Right renal cortex interstitium (tissue), 3 donors: Measurements from ENCODE around the gene PATJ. TPM values are rescaled to one million over a fixed set of nuclear protein-coding genes. Genes with fewer than 3 reads are reported as not detected.
"Not testable (repeated sequence)": the region's sequence is repeated elsewhere in the genome, so short reads cannot be mapped to it uniquely, and the experiment has no call there.

ENCODE experiments used
- DNase-seq, 3 donors: peaks; one replicate each; pipeline ENCODE4 v3.0.0-alpha.2; 2013; ENCODE audit warnings: low read depth in 3 of 3, low spot score in 2 of 3
- polyA plus RNA-seq, 3 donors: library from polyadenylated mRNA; unstranded; fragments of 120-200 nt; gene quantifications; one replicate each; pipeline ENCODE4 v1.2.1, GENCODE V29; 2013; ENCODE audit not compliant: insufficient read length in 3 of 3

PATJ gene
- polyA plus RNA-seq, 3 donors: 42.6 to 46.5 (median 42.9) TPM

- no peak for DNase-seq
Observed at GRCh38 chr1:61746813-61747212, 4.5 kb downstream of the PATJ start.

GRCh38 chr1:61748566-61748965 lies 6.3 kb downstream of the PATJ start:
- no peak for DNase-seq

- DNase-seq: no peak
Observed at GRCh38 chr1:61749574-61749973, 7.3 kb downstream of the PATJ start.

GRCh38 chr1:61752921-61753389 lies 10.7 kb downstream of the PATJ start:
- no peak for DNase-seq

- DNase-seq: no peak
Observed at GRCh38 chr1:61753998-61754508, 11.8 kb downstream of the PATJ start.

GRCh38 chr1:61754545-61754944 lies 12.3 kb downstream of the PATJ start:
- DNase-seq: no peak

GRCh38 chr1:61756773-61757172 lies 14.5 kb downstream of the PATJ start:
- no peak for DNase-seq

GRCh38 chr1:61757950-61758349 lies 15.7 kb downstream of the PATJ start:
- DNase-seq: no peak

GRCh38 chr1:61770131-61770530 lies 27.9 kb downstream of the PATJ start:
- DNase-seq: no peak

- no peak for DNase-seq
Observed at GRCh38 chr1:61776091-61776490, 33.8 kb downstream of the PATJ start.

GRCh38 chr1:61779231-61779630 lies 37.0 kb downstream of the PATJ start:
- no peak for DNase-seq

- DNase-seq: no peak
Observed at GRCh38 chr1:61781151-61781550, 38.9 kb downstream of the PATJ start.

- DNase-seq: no peak
Observed at GRCh38 chr1:61782771-61783170, 40.5 kb downstream of the PATJ start.

- DNase-seq: no peak
Observed at GRCh38 chr1:61784726-61785125, 42.4 kb downstream of the PATJ start.

- DNase-seq: no peak
Observed at GRCh38 chr1:61790837-61791236, 48.6 kb downstream of the PATJ start.

GRCh38 chr1:61797045-61797755 lies 54.9 kb downstream of the PATJ start:
- no peak for DNase-seq

- DNase-seq: not testable (repeated sequence)
Observed at GRCh38 chr1:61801047-61801446, 58.8 kb downstream of the PATJ start.

GRCh38 chr1:61807606-61808140 lies 65.4 kb downstream of the PATJ start:
- DNase-seq: no peak

GRCh38 chr1:61808321-61808720 lies 66.0 kb downstream of the PATJ start:
- no peak for DNase-seq

GRCh38 chr1:61808968-61809367 lies 66.7 kb downstream of the PATJ start:
- DNase-seq: peak in 1 of 3 donors; percentile 2

- no peak for DNase-seq
Observed at GRCh38 chr1:61812916-61813315, 70.6 kb downstream of the PATJ start.

GRCh38 chr1:61816191-61816590 lies 73.9 kb downstream of the PATJ start:
- no peak for DNase-seq
